HG03460 (cell line): ENCODE data around the gene C14orf132.

Experiments used
- ATAC-seq: cut with Tn5 transposase; IDR thresholded peaks from one replicate; pipeline ENCODE4 v1.9.1; 2021; ENCODE audit not compliant: unreplicated experiment

The C14orf132 gene

DNA sequence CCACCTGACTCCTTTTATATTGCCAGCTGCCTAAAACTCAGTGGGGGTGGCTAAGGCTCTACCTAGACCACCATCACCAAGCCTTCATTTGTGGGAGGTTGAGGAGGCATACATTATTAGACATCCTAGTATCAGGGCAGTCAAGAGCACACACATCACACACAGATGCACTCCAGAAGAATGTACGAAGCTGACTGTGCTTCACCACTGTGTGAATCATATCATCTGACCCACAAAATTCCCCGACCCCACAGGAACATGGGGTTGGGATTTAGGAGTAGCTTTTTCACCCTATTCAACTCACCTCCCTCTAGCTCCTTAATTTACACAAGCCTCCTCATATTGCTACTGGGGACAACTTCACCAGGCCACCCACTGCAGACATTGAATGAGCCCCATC is 100.7 kb downstream of the C14orf132 start:
- no peak for ATAC-seq

DNA sequence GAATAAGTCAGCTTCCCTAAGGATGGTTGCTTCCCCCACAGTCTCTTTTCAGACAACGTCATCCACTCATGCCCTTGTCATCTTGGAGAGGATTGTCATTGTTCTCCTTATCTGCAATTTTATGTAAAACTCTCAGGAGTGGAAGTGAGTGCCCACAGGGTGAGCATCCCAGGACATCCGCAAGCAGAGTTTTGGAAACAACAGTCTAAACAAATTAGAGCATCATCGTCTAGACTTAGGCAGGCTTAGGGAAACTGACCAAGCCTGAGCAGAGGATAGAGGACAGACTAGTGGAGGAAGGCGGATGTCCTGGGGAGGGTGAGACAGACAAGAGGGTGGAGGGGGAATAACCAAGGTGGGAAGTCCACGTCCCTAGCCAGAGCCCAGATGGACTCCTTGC is 101.8 kb downstream of the C14orf132 start:
- no peak for ATAC-seq
